Fibroblast of the aortic adventitia (primary cell): ENCODE results near the gene SCN4A. TPM values are rescaled to one million over a fixed set of nuclear protein-coding genes. Genes with fewer than 3 reads are reported as not detected.
"Not testable (repeated sequence)": the region's sequence is repeated elsewhere in the genome, so short reads cannot be mapped to it uniquely, and the experiment has no call there.

Experiments
- DNase-seq: peaks from one replicate; pipeline ENCODE4 v3.0.0-alpha.2; 2010; ENCODE audit warnings: low read depth
- H3K4me3 ChIP-seq: 2 replicates; pipeline ENCODE4 v1.5.1; 2011; ENCODE audit warnings: low read depth, mild to moderate bottlenecking, control low read depth, low read length, moderate library complexity
- total RNA-seq: library from RNA; depleted of rRNA; stranded (reverse); fragments of >200 nt; gene quantifications from 2 replicates; pipeline ENCODE4 v1.2.3, GENCODE V29; 2012; ENCODE audit warnings: low replicate concordance
- TF ChIP-seq, protein P1 (sequence below): IDR thresholded peaks from 2 replicates; pipeline ENCODE4 v1.5.1; 2011; ENCODE audit warnings: mild to moderate bottlenecking, low read length, control low read depth, inconsistent platforms; ENCODE audit not compliant: insufficient read depth

The SCN4A gene
- total RNA-seq, 1 donor: 0.18 TPM

DNA sequence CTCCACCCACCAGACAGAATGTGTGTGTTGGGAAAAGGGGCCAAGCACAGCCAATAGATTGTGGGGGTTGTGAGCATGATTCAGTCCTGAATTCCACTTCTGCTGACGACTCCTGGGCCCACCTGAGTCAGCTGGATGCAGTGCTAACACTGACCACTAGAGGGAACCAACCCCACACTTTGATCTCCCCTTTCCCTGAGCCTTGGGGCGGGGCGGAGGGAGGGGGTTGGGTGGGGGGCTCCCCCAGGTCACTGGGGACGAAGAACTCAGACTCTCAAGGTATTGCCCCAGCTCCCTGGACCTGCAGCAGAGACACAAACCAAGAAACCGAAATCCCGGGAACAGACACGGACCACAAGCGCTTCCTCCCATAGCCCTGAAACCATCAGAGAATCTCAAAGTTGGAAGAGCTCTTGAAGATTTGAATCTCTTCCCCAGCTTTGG is 61.0 kb downstream of the SCN4A start:
- DNase-seq: peak; percentile 22
- no peak overlapping the region for H3K4me3 ChIP-seq
- TF ChIP-seq, protein P1, sequence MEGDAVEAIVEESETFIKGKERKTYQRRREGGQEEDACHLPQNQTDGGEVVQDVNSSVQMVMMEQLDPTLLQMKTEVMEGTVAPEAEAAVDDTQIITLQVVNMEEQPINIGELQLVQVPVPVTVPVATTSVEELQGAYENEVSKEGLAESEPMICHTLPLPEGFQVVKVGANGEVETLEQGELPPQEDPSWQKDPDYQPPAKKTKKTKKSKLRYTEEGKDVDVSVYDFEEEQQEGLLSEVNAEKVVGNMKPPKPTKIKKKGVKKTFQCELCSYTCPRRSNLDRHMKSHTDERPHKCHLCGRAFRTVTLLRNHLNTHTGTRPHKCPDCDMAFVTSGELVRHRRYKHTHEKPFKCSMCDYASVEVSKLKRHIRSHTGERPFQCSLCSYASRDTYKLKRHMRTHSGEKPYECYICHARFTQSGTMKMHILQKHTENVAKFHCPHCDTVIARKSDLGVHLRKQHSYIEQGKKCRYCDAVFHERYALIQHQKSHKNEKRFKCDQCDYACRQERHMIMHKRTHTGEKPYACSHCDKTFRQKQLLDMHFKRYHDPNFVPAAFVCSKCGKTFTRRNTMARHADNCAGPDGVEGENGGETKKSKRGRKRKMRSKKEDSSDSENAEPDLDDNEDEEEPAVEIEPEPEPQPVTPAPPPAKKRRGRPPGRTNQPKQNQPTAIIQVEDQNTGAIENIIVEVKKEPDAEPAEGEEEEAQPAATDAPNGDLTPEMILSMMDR: peak; percentile 81

DNA sequence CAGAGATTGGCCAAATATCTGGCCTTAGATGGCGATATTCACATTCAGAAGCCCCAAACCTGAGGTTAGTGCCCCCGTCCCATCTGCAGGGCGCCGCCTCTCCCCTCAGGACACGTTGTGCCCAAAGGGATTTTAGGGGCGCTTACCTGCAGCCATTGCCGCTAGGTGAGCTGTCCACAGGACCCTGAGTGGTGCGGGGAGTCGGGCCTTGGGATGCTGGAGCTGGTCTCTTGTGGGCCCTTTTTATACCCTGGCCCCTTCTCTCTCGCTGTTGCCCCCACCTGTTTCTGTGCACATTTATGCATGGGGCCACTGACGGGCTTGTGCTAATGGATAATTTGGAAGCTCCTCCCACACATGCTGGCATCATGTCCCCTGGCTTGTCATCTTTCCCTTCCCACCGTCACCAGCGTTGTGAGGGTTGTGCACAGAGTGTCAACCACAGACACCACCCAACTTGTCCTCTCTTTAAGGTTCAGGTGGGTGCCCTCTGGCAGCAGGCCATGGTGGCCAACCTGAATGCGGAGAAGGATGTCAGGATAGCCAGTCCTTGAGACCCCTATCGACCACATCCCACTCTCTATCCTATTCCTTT is 61.6 kb downstream of the SCN4A start, which contains the start of gene CSHL1:
TSS of gene CSHL1 (minus strand) at position 218 of the 595 bp plus-strand sequence. CDS start at position 156, 62 bp downstream.
- DNase-seq: no peak
- TF ChIP-seq, protein P1: no peak
- no peak within 1 kb of the TSS for H3K4me3 ChIP-seq

DNA sequence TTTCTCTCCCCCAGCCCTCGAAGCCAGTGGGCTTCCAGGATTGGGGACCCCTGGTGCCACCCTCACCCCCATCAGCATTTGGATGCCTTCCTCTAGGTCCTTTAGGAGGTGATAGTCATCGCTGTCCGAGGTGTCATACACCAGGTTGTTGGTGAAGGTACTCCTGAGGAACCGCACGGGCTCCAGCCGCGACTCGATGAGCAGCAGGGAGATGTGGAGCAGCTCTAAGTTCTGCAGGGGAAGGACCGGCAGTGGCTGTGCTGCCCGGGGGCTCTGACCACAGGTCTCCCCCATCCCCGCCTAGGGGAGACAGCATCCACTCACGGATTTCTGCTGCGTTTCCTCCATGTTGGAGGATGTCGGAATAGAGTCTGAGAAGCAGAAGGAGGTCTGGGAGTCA is 62.6 kb downstream of the SCN4A start:
- TF ChIP-seq, protein P1: no peak
- no peak for DNase-seq
- no peak overlapping the region for H3K4me3 ChIP-seq

DNA sequence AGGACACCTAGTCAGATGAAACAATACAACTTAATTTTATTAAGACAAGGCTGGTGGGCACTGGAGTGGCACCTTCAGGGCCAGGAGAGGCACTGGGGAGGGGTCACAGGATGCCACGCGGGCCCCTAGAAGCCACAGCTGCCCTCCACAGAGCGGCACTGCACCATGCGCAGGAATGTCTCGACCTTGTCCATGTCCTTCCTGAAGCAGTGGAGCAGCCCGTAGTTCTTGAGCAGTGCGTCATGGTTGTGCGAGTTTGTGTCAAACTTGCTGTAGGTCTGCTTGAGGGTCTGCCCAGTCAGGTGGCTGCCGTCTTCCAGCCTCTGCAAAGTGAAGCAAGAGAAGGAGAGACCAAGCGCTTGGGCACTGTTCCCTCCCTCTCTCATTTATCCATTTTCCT is 63.1 kb downstream of the SCN4A start:
- not testable (repeated sequence) for DNase-seq, H3K4me3 ChIP-seq

- not testable (repeated sequence) for H3K4me3 ChIP-seq
- TF ChIP-seq, protein P1: peak; percentile 35
- DNase-seq: peak; percentile 23
Observed at GRCh38 chr17:63907161-63907778, 65.4 kb downstream of the SCN4A start.

DNA sequence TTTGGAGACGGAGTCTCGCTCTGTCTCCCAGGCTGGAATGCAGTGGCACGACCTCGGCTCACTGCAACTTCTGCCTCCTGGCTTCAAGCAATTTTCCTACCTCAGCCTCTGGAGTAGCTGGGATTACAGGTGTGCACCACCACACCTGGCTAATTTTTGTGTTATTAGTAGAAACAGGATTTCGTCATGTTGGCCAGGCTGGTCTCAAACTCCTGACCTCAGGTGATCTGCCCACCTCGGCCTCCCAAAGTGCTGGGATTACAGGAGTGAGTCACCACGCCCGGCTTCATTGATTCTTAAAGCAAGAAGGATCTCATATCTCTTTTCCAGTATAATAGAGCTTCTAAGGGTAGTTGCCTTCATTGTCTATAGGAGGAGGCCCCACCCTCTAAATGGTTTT is 67.9 kb downstream of the SCN4A start:
- H3K4me3 ChIP-seq, DNase-seq: not testable (repeated sequence)

- H3K4me3 ChIP-seq, DNase-seq: not testable (repeated sequence)
Observed at GRCh38 chr17:63903787-63904201, 68.9 kb downstream of the SCN4A start.

GRCh38 chr17:63901971-63902370 is 70.7 kb downstream of the SCN4A start:
- not testable (repeated sequence) for H3K4me3 ChIP-seq, DNase-seq

GRCh38 chr17:63898899-63899798 is 73.6 kb downstream of the SCN4A start:
- H3K4me3 ChIP-seq, DNase-seq: not testable (repeated sequence)

DNA sequence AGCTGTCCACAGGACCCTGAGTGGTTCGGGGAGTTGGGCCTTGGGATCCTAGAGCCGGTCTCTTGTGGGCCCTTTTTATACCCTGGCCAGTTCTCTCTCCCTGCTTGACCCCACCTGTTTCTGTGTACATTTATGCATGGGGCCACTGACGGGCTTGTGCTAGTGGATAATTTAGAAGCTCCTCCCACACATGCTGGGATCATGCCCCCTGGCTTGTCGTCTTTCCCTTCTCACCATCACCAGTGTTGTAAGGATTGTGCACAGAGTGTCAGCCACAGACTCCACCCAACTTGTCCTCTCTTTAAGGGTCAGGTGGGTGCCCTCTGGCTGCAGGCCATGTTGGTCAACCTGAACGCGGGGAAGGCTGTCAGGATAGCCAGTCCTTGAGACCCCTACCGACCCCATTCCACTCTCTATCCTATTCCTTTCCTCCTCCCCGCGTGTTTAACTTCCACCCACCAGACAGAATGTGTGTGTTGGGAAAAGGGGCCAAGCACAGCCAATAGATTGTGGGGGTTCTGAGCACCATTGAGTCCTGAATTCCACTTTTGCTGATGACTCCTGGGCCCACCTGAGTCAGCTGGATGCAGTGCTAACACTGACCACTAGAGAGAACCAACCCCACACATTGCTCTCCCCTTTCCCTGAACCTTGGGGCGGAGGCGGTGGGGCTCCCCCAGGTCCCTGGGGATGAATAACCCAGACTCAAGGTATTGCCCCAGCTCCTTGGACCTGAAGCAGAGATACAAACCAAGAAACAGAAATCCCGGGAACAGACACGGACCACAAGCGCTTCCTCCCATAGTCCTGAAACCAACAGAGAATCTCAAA is 76.0 kb downstream of the SCN4A start, which contains the start of gene CSH1:
TSS of gene CSH1 (minus strand) at position 51 of the 831 bp plus-strand sequence. CDS start 63 bp downstream, outside the sequence.
- H3K4me3 ChIP-seq, DNase-seq: not testable (repeated sequence)

DNA sequence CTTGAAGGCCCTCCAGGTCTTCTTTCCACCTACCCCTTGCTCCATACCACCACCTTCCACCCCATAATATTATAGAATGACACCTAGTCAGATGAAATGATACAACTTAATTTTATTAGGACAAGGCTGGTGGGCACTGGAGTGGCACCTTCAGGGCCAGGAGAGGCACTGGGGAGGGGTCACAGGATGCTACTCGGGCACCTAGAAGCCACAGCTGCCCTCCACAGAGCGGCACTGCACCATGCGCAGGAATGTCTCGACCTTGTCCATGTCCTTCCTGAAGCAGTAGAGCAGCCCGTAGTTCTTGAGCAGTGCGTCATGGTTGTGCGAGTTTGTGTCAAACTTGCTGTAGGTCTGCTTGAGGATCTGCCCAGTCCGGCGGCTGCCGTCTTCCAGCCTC is 77.9 kb downstream of the SCN4A start:
- DNase-seq, H3K4me3 ChIP-seq: not testable (repeated sequence)

- H3K4me3 ChIP-seq, DNase-seq: not testable (repeated sequence)
Observed at GRCh38 chr17:63894021-63894420, 78.7 kb downstream of the SCN4A start.
